H1 (cell line): ENCODE results near the gene KCNK7. TPM values are rescaled to one million over a fixed set of nuclear protein-coding genes. Genes with fewer than 3 reads are reported as not detected.
A peak's percentile ranks its signal among the peaks of the same experiment; 100 is the strongest.

ENCODE experiments used
- BACH1 ChIP-seq: IDR thresholded peaks from 2 replicates; pipeline ENCODE4 v1.6.1; 2012; ENCODE audit warnings: low read length, improper control_type of control experiment
- CREB1 ChIP-seq: IDR thresholded peaks from 2 replicates; pipeline ENCODE4 v1.6.1; 2012; ENCODE audit warnings: inconsistent platforms
- CTCF ChIP-seq, 3 experiments: IDR thresholded peaks; 1 replicate in 2 of 3; 2 replicates in 1 of 3; pipeline versions ENCODE4 v1.5.1 to v1.6.1; 2011; ENCODE audit warnings: low read length in 3 of 3, mild to moderate bottlenecking in 3 of 3, inconsistent platforms in 2 of 3, low read depth in 1 of 3, moderate library complexity in 1 of 3; ENCODE audit not compliant: insufficient read depth in 1 of 3; ENCODE audit errors: control extremely low read depth in 1 of 3
- polyA plus RNA-seq, 7 experiments: library from polyadenylated mRNA; depleted of rRNA in 3 of 7; stranded (reverse) in 5 of 7; unstranded in 2 of 7; fragments of >200 nt in 5 of 7; fragments of 200-250 nt in 2 of 7; gene quantifications; 1 replicate in 5 of 7; 2 replicates in 1 of 7; 4 replicates in 1 of 7; pipeline versions ENCODE4 v1.2.1 to v1.2.3, GENCODE V29; 2011 to 2013; ENCODE audit warnings: missing spikeins in 2 of 7, mixed read lengths in 2 of 7
- total RNA-seq: library from RNA; stranded (reverse); fragmentation: NEBNext Ultra II Directional; extraction: Animal tissue kit (Norgen Biotek cat#: 25700); gene quantifications from 2 replicates; pipeline ENCODE4 v1.2.1, GENCODE V29; 2021

KCNK7 gene
- total and polyA plus RNA-seq, 2 of the 8 experiments (the other 6 are each of a cell fraction or from before 2014, with no cell fraction given): 0.74 to 1.0 TPM

GRCh38 chr11:65588199-65589054, 7.2 kb downstream of the KCNK7 start (continued):
- TF ChIP-seq BACH1: no peak
- TF ChIP-seq CREB1: peak; percentile 11; the same call in 1 of the 2 replicates
- peak in 2 of 3 experiments; percentile 75 to 93; a peak in 3 of 4 replicates for TF ChIP-seq CTCF (IDR thresholded peaks at IDR 0.05; ENCODE audit: control extremely low read depth in 1 of 3, insufficient read depth in 1 of 3, low read depth in 1 of 3, low read length in 3 of 3)
- TF ChIP-seq, all 59 proteins: peak for 5
